ENCODE results near the gene NEURL1.

DNA sequence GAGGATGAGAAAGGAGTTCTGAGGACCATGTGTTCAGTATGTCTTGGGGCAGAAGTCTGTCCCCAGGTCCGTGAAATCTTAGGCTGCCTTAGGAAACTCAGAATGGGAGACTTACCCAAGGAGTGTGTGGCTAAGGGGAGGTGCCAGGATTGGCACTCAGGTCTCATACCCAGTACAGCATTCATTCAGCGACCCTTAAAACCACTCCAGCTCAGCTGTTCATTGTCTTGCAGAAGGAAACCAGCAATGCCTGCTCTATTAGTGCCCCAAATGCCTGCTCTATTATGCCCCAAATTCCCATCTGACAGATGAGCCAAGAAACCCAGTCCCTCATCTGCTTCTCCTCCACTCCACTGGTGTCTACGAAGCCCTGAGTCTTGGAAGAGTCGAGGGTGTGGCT, 147.8 kb downstream of the NEURL1 start:
- TF ChIP-seq POLR2A (IDR thresholded peaks at IDR 0.05) (no peak), EP300 (IDR thresholded peaks at IDR 0.05) (no peak)
- TF ChIP-seq, protein P1, sequence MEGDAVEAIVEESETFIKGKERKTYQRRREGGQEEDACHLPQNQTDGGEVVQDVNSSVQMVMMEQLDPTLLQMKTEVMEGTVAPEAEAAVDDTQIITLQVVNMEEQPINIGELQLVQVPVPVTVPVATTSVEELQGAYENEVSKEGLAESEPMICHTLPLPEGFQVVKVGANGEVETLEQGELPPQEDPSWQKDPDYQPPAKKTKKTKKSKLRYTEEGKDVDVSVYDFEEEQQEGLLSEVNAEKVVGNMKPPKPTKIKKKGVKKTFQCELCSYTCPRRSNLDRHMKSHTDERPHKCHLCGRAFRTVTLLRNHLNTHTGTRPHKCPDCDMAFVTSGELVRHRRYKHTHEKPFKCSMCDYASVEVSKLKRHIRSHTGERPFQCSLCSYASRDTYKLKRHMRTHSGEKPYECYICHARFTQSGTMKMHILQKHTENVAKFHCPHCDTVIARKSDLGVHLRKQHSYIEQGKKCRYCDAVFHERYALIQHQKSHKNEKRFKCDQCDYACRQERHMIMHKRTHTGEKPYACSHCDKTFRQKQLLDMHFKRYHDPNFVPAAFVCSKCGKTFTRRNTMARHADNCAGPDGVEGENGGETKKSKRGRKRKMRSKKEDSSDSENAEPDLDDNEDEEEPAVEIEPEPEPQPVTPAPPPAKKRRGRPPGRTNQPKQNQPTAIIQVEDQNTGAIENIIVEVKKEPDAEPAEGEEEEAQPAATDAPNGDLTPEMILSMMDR (IDR thresholded peaks at IDR 0.05), result no peak

Data from ovary (tissue), 3 donors.